Fibroblast of the conjunctiva (primary cell): ENCODE results near the gene PDE5A.
A peak's percentile ranks its signal among the peaks of the same experiment; 100 is the strongest.
"Not testable (repeated sequence)": the region's sequence is repeated elsewhere in the genome, so short reads cannot be mapped to it uniquely, and the experiment has no call there.

Source experiments
- DNase-seq: peaks from one replicate; pipeline ENCODE4 v3.0.0-alpha.2; 2010; ENCODE audit warnings: low read depth

Gene PDE5A

DNA sequence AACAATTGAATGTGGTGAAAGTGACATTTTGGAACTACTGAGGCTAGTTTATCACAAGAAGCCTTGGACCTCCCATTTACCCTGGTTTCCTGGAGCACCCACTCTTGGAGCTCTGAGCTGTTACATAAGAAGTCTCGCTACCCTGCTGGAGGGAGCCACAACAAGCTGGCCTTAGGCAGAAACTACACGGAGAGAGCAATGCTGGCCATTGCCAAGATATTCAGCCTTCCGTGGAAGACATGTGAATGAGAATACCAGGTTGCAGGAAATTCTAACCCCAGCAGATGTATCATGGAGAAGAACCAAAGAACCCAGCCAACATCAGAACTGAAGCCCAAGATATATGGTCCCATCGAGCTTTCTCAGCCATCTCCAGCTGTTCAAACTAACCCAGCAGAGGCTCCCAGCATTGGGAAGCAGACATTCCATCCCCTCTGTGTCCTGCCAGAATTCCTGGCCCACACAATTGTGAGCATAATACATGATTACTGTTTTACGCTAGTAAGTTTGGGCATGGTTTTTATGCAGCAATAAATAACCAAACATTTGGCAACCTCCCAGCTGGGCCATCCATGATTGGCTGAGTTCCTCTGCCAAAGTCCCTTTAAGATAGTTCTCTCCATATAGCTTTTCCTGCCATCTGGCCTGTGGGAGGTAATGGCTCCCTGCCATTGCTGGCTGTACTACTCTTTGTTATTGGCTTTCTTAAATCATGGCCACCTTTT, 17.9 kb upstream of the PDE5A start:
- DNase-seq, result no peak

DNA sequence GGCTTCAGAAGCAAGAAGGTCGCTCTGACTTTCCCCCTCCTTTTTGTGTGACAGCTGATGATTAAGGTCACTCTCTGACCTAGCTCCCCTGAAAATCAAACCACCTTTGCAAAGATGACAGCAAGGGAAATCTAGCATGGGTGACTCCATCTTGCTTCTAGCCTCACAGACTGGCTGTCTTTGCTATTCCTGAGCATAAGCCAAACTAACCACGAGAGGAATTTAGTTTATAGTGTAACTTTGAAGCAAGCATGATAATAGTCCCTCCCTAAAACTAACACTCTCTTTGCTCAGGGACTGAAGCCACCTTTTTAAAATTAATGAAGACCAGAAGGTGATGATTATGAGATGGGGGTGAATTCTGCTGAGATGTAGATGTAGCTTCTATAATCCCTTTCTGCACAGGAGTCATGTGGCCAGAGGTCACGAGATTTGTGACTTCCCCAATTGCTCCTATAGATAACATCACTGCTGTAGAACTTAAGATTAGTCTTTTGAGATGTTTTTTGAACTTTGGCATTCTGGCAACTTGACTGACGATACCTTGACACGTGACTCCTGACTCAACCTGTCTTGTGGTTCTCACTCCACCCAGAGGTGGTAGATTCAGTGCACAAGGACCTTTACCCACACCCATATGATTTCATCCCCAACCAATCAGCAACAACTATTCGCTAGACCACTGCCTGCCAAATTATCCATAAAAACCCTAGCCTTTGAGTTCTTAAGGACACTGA, 14.9 kb upstream of the PDE5A start:
- DNase-seq, result no peak

GRCh38 chr4:119641765-119642164, 13.2 kb upstream of the PDE5A start:
- DNase-seq, result no peak

DNA sequence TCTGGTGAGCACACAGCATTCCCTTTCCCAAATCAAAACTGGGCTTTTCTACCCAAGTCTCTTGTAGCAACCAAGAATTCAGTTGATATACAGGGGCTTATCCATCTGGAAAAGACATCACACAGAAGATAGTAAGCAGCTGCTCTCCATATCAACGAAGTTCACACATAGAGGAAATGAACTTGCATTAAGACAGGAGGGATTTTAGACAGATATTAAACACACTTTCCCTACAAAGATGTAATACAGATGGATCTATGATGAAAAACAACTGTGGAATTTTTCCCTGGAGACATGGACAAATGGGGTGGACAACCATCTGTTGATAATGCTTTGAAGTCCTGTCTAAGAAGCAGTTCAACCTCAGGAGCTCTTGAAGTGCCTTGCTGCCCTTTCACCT, 9.8 kb upstream of the PDE5A start:
- DNase-seq, result no peak

GRCh38 chr4:119636851-119637250, 8.2 kb upstream of the PDE5A start:
- not testable (repeated sequence) for DNase-seq

DNA sequence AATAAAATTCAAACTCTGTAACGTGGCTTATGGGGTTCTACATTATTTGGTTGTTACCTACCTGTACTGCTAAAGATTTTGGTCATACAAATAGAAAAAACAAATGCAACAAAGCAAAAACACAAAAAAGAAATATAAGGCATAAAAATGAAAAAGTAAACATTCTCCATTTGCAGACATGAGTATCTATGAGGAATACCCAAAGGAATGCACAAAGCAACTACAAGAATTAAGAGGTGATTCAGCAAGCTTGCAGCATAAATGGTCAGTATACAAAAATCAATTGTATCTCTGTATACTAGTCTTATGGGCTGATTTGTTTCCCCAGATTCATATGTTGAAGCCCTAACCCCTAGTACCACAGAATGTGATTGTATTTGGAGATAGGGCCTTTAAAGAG, 3.6 kb upstream of the PDE5A start:
- peak; percentile 18 for DNase-seq

- no peak for DNase-seq
Measured at GRCh38 chr4:119629142-119629471, 503 bp upstream of the PDE5A start.

- DNase-seq, result peak; percentile 59
Measured at GRCh38 chr4:119627267-119628255, 1.0 kb downstream of the PDE5A start.

GRCh38 chr4:119626943-119627266, 1.7 kb downstream of the PDE5A start:
- DNase-seq, result no peak

DNA sequence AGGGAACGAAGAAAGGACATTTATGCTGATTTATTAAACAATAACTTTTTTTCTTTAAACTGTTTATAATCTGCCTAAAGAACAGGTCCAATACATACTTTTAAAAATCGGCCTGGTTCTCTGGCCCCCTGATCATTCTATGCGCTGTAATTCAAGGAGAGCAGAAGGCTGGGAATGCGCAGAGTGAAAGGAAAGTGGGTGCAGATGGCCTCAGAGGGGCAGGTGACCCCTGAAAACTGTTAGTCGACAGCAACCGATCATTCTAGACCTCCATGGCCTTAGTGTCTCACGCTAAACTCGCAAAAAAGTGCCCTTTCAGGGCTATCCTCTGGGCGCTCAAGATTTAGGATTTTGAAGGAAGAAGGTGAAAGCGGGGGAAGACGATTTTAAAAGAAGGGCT, 2.2 kb downstream of the PDE5A start:
- no peak for DNase-seq

- no peak for DNase-seq
Measured at GRCh38 chr4:119625761-119626160, 2.8 kb downstream of the PDE5A start.

DNA sequence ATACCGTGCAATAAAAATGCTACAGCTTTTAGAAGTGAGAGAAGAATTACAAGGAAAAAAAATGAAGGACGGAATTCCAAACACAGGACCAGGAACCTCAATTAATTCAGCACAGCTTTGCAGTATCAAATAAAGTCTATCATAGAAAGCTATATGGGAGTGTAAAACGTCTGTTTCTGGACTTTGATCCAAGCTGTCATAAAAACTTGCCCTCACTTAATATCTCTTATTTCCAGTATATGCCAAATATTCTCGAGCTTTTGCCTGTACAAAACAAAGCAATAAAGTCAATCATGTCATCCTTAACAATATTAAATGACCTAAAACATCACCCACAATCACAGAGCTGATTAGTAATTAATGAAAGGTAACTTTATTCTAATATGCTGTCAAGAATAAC, 4.2 kb downstream of the PDE5A start:
- no peak for DNase-seq

- DNase-seq, result no peak
Measured at GRCh38 chr4:119623025-119623424, 5.6 kb downstream of the PDE5A start.

- DNase-seq, result no peak
Measured at GRCh38 chr4:119615068-119615719, 13.4 kb downstream of the PDE5A start.

DNA sequence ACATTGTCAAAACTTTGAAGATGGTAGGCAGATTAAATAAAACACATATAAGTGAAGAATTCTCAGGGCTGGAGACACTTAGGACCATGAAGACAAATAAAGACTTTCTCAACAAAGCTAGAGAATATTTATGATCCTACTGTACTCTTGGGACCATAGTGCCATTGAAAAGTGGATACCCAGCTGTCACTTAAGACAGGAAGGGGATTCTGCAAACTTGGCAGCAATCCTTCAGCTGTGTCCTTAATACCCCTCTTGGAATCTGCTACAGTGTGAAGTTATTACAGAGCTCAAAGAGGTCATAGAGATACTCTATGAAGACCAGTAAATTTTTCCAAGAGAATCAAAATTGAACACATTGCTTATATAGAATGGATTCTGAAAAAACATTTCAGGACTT, 24.3 kb downstream of the PDE5A start:
- DNase-seq, result no peak

DNA sequence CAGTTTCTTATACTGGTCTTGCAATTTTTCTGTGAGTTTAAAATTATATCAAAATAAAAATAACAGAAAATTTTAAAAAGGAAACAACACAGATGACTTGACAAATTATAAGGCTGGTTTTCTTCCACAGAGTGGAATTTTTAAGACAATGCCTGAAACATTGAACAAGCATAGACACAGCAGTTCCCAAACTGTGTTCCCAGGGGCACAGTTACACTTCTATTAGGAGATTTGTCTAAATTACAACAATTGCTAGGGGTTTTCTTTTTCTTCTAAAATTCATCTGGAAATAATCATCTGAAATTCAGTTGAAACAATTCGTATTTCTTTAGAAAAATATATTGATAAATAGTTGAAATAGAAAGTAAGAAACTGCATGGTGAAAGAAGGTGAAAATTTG, 26.2 kb downstream of the PDE5A start:
- DNase-seq, result no peak

DNA sequence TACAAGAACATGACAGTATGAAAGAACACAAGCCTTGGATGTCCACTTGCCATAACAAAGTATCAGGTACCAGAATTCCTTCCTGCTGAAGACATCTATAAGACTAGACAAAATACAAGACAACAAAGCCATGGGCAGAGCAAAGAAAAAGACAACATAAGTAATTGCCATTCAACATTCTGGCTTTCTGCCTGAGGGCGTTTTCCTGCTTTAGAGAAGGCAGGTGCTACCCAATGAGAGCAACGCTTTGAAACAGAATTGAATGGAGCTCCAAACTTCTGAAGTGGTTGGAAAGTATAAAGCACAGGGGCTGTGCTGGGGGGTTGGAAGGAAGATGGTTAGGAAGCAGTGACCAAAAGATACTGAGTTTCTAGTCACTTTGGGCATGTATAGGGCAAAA, 30.1 kb downstream of the PDE5A start:
- DNase-seq, result no peak

DNA sequence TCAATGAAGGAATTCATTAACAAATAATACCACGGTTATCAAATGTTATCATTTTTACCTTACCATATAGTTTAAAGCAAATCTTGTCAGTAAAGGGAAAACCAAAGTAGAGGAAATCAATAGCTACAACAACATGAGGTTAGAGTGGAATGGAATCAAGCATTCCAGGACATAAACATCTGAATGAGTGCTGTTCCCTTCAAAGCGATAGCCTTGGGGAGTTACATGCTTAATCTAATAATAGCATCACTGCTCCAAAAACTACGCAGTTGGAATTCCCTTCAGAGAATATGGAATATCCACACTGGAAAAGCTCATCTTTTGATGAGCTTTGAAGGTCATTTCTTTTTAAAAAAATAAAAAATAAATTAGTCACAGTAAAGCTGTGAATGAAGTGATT, 31.2 kb downstream of the PDE5A start:
- DNase-seq, result no peak

GRCh38 chr4:119593698-119594097, 34.9 kb downstream of the PDE5A start:
- no peak for DNase-seq

DNA sequence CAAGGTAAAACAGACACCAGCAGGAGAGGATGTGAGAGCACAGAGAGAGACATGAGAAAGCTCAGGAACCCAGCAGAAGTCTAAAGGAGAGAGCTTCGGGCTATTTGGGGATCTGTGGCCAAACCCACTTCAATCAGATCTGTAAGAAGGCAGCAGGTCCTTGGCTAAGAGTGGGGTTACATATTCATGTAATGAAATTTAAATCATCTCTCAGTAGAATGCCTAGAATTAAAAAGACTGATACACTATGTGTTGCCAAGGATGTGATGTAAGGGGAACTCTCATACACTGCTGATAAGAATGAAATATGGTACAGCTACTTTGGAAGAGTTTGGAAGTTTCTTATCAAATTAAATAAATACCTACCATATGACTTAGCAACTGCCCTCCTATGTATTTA, 35.8 kb downstream of the PDE5A start:
- DNase-seq, result no peak

DNA sequence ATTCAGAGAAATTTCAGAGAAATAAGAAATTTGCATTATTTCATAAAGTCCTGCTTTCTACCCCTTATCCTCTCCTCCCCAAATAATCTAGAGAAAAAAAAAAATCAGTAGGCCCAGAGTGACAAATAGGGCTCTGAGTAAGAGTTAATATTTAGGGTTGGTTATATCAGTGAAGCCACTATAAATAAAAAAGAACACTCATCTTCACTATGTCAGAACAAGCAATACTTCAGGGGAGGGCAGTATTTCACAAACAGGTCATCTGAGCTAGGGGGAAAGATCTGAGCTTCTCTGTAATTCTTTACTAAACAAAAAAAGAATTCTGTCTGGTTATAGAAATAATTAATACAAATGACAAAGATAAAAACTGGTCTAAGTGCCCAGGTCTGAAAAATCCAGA, 39.4 kb downstream of the PDE5A start:
- no peak for DNase-seq

- no peak for DNase-seq
Measured at GRCh38 chr4:119587796-119588195, 40.8 kb downstream of the PDE5A start.
